CD4-positive, alpha-beta memory T cell (primary cell): Measurements from ENCODE around the gene NGF. TPM values are rescaled to one million over a fixed set of nuclear protein-coding genes. Genes with fewer than 3 reads are reported as not detected.

Experiments
- CTCF ChIA-PET: fragments of 350-600 bp; sonication (Branson Sonifier 250); formaldehyde crosslinking; loops from one replicate; lab custom pipeline; 2021; ENCODE audit warnings: inconsistent platforms; ENCODE audit not compliant: partially characterized antibody; lab: Charles Lee
- POLR2A ChIA-PET: fragments of 350-600 bp; sonication (Branson Sonifier 250); formaldehyde crosslinking; loops from one replicate; lab custom pipeline; 2021; ENCODE audit not compliant: partially characterized antibody; lab: Charles Lee
- DNase-seq, 5 donors: peaks; one replicate each; pipeline versions ENCODE4 v3.0.0 to v3.0.0-alpha.2; 2020 to 2022; ENCODE audit warnings: mixed read lengths in 1 of 5
- H3K27ac ChIP-seq: one replicate; pipeline ENCODE4 v1.7.0; 2013; ENCODE audit warnings: low read depth, low read length
- H3K27me3 ChIP-seq: 2 replicates; pipeline ENCODE4 v1.7.0; 2013; ENCODE audit warnings: mild to moderate bottlenecking, low read length, moderate library complexity; ENCODE audit not compliant: insufficient read depth
- H3K36me3 ChIP-seq: 2 replicates; pipeline ENCODE4 v1.7.0; 2013; ENCODE audit warnings: mild to moderate bottlenecking, low read length, moderate library complexity; ENCODE audit not compliant: insufficient read depth
- H3K4me1 ChIP-seq: 2 replicates; pipeline ENCODE4 v1.7.0; 2013; ENCODE audit warnings: mild to moderate bottlenecking, low read length, moderate library complexity; ENCODE audit not compliant: insufficient read depth
- H3K4me3 ChIP-seq, 2 donors: one replicate each; pipeline ENCODE4 v1.7.0; 2013; ENCODE audit warnings: low read length in 2 of 2, mild to moderate bottlenecking in 1 of 2
- H3K9me3 ChIP-seq, 2 donors: one replicate each; pipeline ENCODE4 v1.7.0; 2013; ENCODE audit warnings: low read length in 2 of 2, control low read depth in 1 of 2; ENCODE audit not compliant: control insufficient read depth in 1 of 2
- H3K27ac Mint-ChIP-seq, 7 donors: one replicate each; pipeline ENCODE4 v1.8.0; 2020 to 2021; ENCODE audit warnings: mixed read lengths in 7 of 7, mild to moderate bottlenecking in 6 of 7, inconsistent platforms in 3 of 7, moderate library complexity in 3 of 7
- H3K27me3 Mint-ChIP-seq, 2 donors: one replicate each; pipeline ENCODE4 v1.8.0; 2020 to 2021; ENCODE audit warnings: mixed read lengths in 2 of 2
- H3K36me3 Mint-ChIP-seq, 2 donors: one replicate each; pipeline ENCODE4 v1.8.0; 2020 to 2021; ENCODE audit warnings: mixed read lengths in 2 of 2, inconsistent platforms in 1 of 2, mild to moderate bottlenecking in 1 of 2
- H3K4me1 Mint-ChIP-seq, 4 donors: one replicate each; pipeline ENCODE4 v1.8.0; 2020 to 2021; ENCODE audit warnings: mixed read lengths in 4 of 4, mild to moderate bottlenecking in 1 of 4
- H3K4me3 Mint-ChIP-seq, 8 donors: one replicate each; pipeline ENCODE4 v1.8.0; 2020 to 2021; ENCODE audit warnings: mixed read lengths in 8 of 8, mild to moderate bottlenecking in 7 of 8, moderate library complexity in 6 of 8, inconsistent platforms in 3 of 8
- H3K9me3 Mint-ChIP-seq, 8 donors: one replicate each; pipeline ENCODE4 v1.8.0; 2020 to 2021; ENCODE audit warnings: mixed read lengths in 8 of 8, mild to moderate bottlenecking in 5 of 8, inconsistent platforms in 3 of 8, moderate library complexity in 1 of 8
- intact Hi-C: fragments of 100-400 bp; cut with micrococcal nuclease; formaldehyde crosslinking; loops from one replicate; pipeline ENCODE4 v1.15.1; 2023
- polyA plus RNA-seq, 2 donors: library from polyadenylated mRNA; unstranded; fragments of 300-500 nt; fragmentation: Illumina TruSeq; gene quantifications; one replicate each; pipeline ENCODE4 v1.2.3, GENCODE V29; 2021
- total RNA-seq, 2 experiments: library from RNA; stranded (reverse); gene quantifications; one replicate each; pipeline ENCODE4 v1.2.3, GENCODE V29; 2021

NGF gene
- total and polyA plus RNA-seq, 4 experiments from 2014 or later: not detected

DNA sequence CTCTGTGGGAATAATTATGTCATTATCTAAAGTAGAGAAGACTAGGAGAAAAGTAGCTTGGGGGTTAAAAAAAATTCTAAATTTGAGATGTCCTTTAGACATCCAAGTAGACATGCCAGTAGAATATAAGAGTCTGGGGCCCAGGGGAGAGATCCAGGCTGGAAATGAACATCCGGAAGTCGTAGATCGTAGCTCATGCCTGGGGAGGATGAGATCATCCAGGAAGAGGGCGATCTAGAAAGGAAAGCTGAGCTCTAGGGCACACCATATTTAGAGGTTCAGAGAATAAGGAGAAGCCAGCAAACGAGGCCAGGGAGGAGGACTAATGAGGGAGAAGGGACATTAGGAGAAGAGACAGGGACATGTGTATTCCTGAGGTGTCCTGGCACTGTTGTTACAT is 12.2 kb downstream of the NGF start:
- no peaks in the 10 kb centered on the region for H3K9me3 ChIP-seq
- no peaks in the 10 kb centered on the region for H3K27me3 ChIP-seq
- DNase-seq: no peak
- ChIA-PET POLR2A (no interaction called here), CTCF (no interaction called here)
- no peak overlapping the region for H3K4me3 ChIP-seq
- H3K27ac Mint-ChIP-seq: no peak overlapping the region
- H3K4me1 Mint-ChIP-seq: no peaks in the 10 kb centered on the region
- no peaks in the 10 kb centered on the region for H3K36me3 ChIP-seq
- peaks cover 0 to 3% (median 0%) of the 10 kb centered on the region in 8 donors for H3K9me3 Mint-ChIP-seq
- no peak overlapping the region for H3K4me3 Mint-ChIP-seq
- intact Hi-C loops: no loop called here
- no peaks in the 10 kb centered on the region for H3K36me3 Mint-ChIP-seq
- peaks cover 6 to 8% of the 10 kb centered on the region in 2 donors for H3K27me3 Mint-ChIP-seq
- H3K27ac ChIP-seq: no peak overlapping the region
- H3K4me1 ChIP-seq: no peaks in the 10 kb centered on the region

DNA sequence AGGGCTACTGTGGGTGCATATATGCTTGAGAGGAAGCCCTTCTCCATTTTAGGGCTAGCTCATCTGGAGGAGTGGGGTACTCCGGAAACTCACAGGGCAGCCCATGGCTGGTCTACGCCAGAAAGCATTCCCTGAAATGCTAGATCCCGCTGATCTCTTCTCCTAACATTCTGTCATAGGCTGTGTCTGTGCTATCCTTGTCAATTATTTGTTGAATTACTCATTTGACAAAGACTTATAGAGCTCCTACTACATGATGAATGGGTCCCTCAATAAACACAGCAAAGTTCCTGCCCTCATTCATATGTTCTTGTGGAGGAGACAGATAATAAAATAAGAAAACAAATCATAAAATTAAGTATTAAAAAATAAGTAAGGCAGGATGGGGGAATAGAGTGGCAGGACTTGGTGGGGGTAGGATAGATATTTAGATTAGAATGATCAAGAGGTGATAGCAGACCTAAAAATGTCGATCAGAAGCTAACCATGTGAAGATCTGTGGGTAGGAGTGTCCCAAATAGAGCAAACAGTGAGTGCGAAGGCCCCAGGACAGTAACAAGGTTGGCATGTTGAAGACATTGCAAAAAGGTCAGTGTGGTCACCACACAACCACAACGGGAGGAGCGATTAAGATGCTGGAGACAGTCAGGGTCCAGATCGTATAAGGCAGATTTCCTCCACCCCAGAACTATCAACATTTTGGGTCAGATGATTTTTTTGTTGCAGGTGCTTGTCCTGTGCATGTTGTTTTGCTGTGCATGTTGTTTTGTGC is 13.2 kb downstream of the NGF start:
- ChIA-PET POLR2A (no interaction called here), CTCF (no interaction called here)
- no peaks in the 10 kb centered on the region for H3K9me3 ChIP-seq
- H3K4me1 ChIP-seq: no peaks in the 10 kb centered on the region
- no peak overlapping the region for H3K27ac ChIP-seq
- no peak for DNase-seq
- peaks cover 6 to 8% of the 10 kb centered on the region in 2 donors for H3K27me3 Mint-ChIP-seq
- H3K9me3 Mint-ChIP-seq: peaks cover 0 to 3% (median 0%) of the 10 kb centered on the region in 8 donors
- no peak overlapping the region for H3K4me3 Mint-ChIP-seq
- no peaks in the 10 kb centered on the region for H3K36me3 Mint-ChIP-seq
- H3K4me3 ChIP-seq: no peak overlapping the region
- no peaks in the 10 kb centered on the region for H3K4me1 Mint-ChIP-seq
- no peak overlapping the region for H3K27ac Mint-ChIP-seq
- no peaks in the 10 kb centered on the region for H3K27me3 ChIP-seq
- intact Hi-C loops: no loop called here
- H3K36me3 ChIP-seq: no peaks in the 10 kb centered on the region

DNA sequence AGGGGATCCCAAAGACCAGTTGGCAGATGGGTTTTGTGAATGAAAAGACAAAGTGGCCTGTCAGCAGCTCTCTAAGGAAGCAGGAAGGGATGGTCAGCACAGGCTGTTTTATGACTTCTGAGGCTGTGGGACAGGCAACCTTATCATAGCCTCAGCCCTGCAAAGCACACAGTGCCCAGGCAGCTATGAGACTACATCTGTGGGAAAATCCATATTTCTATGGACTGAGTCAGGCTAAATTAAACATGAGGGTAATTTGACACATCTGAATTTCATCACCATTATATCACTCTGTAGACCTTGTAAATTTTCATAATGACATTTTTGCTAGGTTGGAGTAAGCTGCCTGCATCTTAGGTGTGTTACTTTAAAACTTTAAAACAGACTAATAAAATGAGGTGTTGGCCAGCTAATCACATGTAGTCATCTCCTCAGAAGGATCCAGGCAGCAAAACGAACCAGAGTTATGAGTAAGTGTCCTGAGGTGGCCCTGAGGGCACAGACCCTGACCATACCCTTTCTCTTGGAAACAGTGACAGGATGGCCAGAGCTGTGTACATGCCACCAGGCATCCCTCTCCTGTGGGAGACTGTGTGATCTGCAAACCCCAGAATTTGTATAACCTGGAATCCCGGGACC is 14.6 kb downstream of the NGF start:
- Histone ChIP-seq H3K4me3 (no peak overlapping the region), H3K4me1 (no peaks in the 10 kb centered on the region), H3K27me3 (no peaks in the 10 kb centered on the region), H3K9me3 (no peaks in the 10 kb centered on the region), H3K36me3 (no peaks in the 10 kb centered on the region), H3K27ac (no peak overlapping the region)
- no peaks in the 10 kb centered on the region for H3K36me3 Mint-ChIP-seq
- POLR2A ChIA-PET: no interaction called here
- peaks cover 10% of the 10 kb centered on the region in 2 donors for H3K27me3 Mint-ChIP-seq
- peaks cover 0 to 3% (median 0%) of the 10 kb centered on the region in 8 donors for H3K9me3 Mint-ChIP-seq
- intact Hi-C loops: no loop called here
- H3K27ac Mint-ChIP-seq: no peak overlapping the region
- no peaks in the 10 kb centered on the region for H3K4me1 Mint-ChIP-seq
- CTCF ChIA-PET: no interaction called here
- H3K4me3 Mint-ChIP-seq: no peak overlapping the region
- no peak for DNase-seq

DNA sequence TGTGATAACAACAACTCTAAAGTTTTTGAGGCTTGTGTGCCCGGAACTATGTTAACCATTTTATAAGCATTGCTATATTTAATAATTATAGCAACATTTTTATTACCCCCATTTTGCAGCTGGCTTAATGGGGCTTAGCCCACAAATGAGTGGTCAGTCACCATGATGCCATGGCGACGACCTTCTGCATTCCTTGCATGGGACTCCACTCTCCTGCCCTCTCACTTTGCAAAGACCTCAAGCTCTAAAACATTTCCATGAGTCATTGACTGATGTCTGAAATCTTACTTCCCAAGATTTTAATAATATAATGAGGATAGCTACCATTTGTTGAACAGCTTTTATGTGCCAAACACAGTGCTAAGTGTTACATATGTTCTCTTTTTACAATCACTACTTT is 15.4 kb downstream of the NGF start:
- CTCF ChIA-PET: no interaction called here

DNA sequence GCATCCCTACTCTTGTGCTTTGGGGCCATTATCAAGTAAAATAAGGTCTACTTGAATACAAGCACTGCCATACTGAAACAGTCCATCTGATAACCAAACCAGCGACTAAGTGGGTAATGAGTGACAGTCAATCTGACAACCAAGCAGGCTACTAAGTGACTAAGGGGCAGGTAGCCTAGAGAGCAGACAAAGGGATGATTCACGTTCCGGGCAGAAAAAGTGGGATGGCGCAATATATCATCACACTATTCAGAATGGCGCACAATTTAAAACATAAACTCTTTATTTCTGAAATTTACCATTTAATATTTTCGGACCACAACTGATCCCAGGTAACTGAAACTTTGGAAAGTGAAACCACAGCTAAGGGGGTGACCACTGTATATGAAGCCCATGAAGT is 17.7 kb downstream of the NGF start:
- Mint-ChIP-seq H3K36me3 (no peaks in the 10 kb centered on the region), H3K27me3 (peaks cover 10 to 11% of the 10 kb centered on the region in 2 donors), H3K4me3 (no peak overlapping the region), H3K27ac (no peak overlapping the region), H3K4me1 (no peaks in the 10 kb centered on the region), H3K9me3 (no peaks in the 10 kb centered on the region)
- no peaks in the 10 kb centered on the region for H3K4me1 ChIP-seq
- no peaks in the 10 kb centered on the region for H3K9me3 ChIP-seq
- ChIA-PET POLR2A (no interaction called here), CTCF (no interaction called here)
- DNase-seq: no peak
- H3K27ac ChIP-seq: no peak overlapping the region
- intact Hi-C loops: no loop called here
- no peaks in the 10 kb centered on the region for H3K27me3 ChIP-seq
- H3K36me3 ChIP-seq: no peaks in the 10 kb centered on the region
- H3K4me3 ChIP-seq: no peak overlapping the region

More for the DNA sequence above, 15.4 kb downstream of the NGF start:
- H3K27ac ChIP-seq: no peak overlapping the region
- no peaks in the 10 kb centered on the region for H3K36me3 ChIP-seq
- no peaks in the 10 kb centered on the region for H3K4me1 Mint-ChIP-seq
- H3K27me3 Mint-ChIP-seq: peaks cover 9 to 11% of the 10 kb centered on the region in 2 donors
- no peaks in the 10 kb centered on the region for H3K36me3 Mint-ChIP-seq
- POLR2A ChIA-PET: no interaction called here
- no peak overlapping the region for H3K4me3 ChIP-seq
- H3K4me3 Mint-ChIP-seq: no peak overlapping the region
- no peaks in the 10 kb centered on the region for H3K27me3 ChIP-seq
- intact Hi-C loops: no loop called here
- DNase-seq: no peak
- H3K9me3 ChIP-seq: no peaks in the 10 kb centered on the region
- H3K4me1 ChIP-seq: no peaks in the 10 kb centered on the region
- H3K27ac Mint-ChIP-seq: no peak overlapping the region
- H3K9me3 Mint-ChIP-seq: no peaks in the 10 kb centered on the region

- H3K27ac ChIP-seq: no peak overlapping the region
- no peak for DNase-seq
- no peak overlapping the region for H3K4me3 ChIP-seq
- no peak overlapping the region for H3K27ac Mint-ChIP-seq
- H3K9me3 Mint-ChIP-seq: no peaks in the 10 kb centered on the region
- H3K36me3 ChIP-seq: no peaks in the 10 kb centered on the region
- H3K27me3 Mint-ChIP-seq: peaks cover 8 to 11% of the 10 kb centered on the region in 2 donors
- no peaks in the 10 kb centered on the region for H3K4me1 Mint-ChIP-seq
- ChIA-PET POLR2A (no interaction called here), CTCF (no interaction called here)
- intact Hi-C loops: no loop called here
- no peaks in the 10 kb centered on the region for H3K4me1 ChIP-seq
- no peaks in the 10 kb centered on the region for H3K27me3 ChIP-seq
- H3K36me3 Mint-ChIP-seq: no peaks in the 10 kb centered on the region
- H3K4me3 Mint-ChIP-seq: no peak overlapping the region
- H3K9me3 ChIP-seq: no peaks in the 10 kb centered on the region
Measured at GRCh38 chr1:115319706-115320105, 18.3 kb downstream of the NGF start.

DNA sequence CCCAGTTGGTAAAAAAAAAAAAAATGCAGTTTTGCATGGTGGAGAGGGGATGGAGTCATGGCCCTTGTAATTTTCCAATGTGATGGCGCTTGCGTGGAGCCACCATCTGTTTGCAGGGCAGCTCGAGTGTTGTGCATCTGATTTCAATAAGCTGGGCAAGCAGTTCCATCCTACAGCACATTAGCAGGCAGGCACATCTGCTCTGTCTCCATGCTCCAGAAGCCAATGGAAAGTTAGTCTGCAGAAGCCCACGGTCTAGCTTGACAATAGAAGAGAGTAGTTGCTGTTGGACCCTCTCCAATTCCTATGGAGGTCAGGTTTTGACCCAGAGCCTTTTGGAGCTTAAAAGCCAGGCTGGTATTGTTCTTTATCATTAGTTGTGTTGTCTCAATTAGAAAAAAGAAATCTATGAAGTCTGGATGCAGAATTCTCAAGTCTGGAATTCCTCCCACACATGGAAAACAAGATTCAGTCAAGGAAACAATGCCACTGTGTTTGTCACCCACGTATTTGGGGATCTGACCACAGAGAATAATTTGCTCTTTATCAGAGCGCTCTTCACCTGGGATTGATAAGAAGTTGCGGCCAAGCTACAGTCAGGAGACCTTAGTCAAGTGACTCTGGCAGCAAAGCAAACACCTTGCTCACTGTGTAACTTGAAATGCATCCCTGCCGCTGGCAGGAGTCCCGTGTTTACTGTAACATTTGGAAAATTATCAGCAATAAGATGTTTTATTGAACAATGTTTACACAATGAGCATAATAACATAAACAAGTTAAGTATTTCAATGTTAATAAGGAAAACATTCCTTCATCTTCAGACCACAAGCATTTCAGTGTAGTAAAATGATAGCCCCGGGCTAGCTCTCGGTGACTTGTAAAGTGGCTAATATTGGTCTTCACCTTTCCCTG is 20.7 kb downstream of the NGF start:
- no peaks in the 10 kb centered on the region for H3K4me1 Mint-ChIP-seq
- Histone ChIP-seq H3K36me3 (no peaks in the 10 kb centered on the region), H3K4me3 (no peak overlapping the region), H3K4me1 (no peaks in the 10 kb centered on the region), H3K27me3 (no peaks in the 10 kb centered on the region), H3K27ac (no peak overlapping the region), H3K9me3 (no peaks in the 10 kb centered on the region)
- H3K27ac Mint-ChIP-seq: no peak overlapping the region
- intact Hi-C loops: no loop called here
- ChIA-PET POLR2A (no interaction called here), CTCF (no interaction called here)
- H3K27me3 Mint-ChIP-seq: peaks cover 6 to 7% of the 10 kb centered on the region in 2 donors
- no peak for DNase-seq
- H3K36me3 Mint-ChIP-seq: no peaks in the 10 kb centered on the region
- H3K4me3 Mint-ChIP-seq: no peak overlapping the region
- no peaks in the 10 kb centered on the region for H3K9me3 Mint-ChIP-seq
